ENCODE measurements around the gene EXOC3L4. TPM values are rescaled to one million over a fixed set of nuclear protein-coding genes. Genes with fewer than 3 reads are reported as not detected.
A peak's percentile ranks its signal among the peaks of the same experiment; 100 is the strongest.

Gene EXOC3L4
- total and polyA plus RNA-seq, 2 of the 8 experiments (the other 6 are each of a cell fraction or from before 2014, with no cell fraction given) = 0.45 to 0.57 TPM

GRCh38 chr14:103126873-103127304 is 32.4 kb downstream of the EXOC3L4 start (continued):
- TF ChIP-seq, protein P1, sequence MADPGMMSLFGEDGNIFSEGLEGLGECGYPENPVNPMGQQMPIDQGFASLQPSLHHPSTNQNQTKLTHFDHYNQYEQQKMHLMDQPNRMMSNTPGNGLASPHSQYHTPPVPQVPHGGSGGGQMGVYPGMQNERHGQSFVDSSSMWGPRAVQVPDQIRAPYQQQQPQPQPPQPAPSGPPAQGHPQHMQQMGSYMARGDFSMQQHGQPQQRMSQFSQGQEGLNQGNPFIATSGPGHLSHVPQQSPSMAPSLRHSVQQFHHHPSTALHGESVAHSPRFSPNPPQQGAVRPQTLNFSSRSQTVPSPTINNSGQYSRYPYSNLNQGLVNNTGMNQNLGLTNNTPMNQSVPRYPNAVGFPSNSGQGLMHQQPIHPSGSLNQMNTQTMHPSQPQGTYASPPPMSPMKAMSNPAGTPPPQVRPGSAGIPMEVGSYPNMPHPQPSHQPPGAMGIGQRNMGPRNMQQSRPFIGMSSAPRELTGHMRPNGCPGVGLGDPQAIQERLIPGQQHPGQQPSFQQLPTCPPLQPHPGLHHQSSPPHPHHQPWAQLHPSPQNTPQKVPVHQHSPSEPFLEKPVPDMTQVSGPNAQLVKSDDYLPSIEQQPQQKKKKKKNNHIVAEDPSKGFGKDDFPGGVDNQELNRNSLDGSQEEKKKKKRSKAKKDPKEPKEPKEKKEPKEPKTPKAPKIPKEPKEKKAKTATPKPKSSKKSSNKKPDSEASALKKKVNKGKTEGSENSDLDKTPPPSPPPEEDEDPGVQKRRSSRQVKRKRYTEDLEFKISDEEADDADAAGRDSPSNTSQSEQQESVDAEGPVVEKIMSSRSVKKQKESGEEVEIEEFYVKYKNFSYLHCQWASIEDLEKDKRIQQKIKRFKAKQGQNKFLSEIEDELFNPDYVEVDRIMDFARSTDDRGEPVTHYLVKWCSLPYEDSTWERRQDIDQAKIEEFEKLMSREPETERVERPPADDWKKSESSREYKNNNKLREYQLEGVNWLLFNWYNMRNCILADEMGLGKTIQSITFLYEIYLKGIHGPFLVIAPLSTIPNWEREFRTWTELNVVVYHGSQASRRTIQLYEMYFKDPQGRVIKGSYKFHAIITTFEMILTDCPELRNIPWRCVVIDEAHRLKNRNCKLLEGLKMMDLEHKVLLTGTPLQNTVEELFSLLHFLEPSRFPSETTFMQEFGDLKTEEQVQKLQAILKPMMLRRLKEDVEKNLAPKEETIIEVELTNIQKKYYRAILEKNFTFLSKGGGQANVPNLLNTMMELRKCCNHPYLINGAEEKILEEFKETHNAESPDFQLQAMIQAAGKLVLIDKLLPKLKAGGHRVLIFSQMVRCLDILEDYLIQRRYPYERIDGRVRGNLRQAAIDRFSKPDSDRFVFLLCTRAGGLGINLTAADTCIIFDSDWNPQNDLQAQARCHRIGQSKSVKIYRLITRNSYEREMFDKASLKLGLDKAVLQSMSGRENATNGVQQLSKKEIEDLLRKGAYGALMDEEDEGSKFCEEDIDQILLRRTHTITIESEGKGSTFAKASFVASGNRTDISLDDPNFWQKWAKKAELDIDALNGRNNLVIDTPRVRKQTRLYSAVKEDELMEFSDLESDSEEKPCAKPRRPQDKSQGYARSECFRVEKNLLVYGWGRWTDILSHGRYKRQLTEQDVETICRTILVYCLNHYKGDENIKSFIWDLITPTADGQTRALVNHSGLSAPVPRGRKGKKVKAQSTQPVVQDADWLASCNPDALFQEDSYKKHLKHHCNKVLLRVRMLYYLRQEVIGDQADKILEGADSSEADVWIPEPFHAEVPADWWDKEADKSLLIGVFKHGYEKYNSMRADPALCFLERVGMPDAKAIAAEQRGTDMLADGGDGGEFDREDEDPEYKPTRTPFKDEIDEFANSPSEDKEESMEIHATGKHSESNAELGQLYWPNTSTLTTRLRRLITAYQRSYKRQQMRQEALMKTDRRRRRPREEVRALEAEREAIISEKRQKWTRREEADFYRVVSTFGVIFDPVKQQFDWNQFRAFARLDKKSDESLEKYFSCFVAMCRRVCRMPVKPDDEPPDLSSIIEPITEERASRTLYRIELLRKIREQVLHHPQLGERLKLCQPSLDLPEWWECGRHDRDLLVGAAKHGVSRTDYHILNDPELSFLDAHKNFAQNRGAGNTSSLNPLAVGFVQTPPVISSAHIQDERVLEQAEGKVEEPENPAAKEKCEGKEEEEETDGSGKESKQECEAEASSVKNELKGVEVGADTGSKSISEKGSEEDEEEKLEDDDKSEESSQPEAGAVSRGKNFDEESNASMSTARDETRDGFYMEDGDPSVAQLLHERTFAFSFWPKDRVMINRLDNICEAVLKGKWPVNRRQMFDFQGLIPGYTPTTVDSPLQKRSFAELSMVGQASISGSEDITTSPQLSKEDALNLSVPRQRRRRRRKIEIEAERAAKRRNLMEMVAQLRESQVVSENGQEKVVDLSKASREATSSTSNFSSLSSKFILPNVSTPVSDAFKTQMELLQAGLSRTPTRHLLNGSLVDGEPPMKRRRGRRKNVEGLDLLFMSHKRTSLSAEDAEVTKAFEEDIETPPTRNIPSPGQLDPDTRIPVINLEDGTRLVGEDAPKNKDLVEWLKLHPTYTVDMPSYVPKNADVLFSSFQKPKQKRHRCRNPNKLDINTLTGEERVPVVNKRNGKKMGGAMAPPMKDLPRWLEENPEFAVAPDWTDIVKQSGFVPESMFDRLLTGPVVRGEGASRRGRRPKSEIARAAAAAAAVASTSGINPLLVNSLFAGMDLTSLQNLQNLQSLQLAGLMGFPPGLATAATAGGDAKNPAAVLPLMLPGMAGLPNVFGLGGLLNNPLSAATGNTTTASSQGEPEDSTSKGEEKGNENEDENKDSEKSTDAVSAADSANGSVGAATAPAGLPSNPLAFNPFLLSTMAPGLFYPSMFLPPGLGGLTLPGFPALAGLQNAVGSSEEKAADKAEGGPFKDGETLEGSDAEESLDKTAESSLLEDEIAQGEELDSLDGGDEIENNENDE (IDR thresholded peaks at IDR 0.05; ENCODE audit: insufficient replicate concordance, low read length) = no peak
- TF ChIP-seq TEAD4 (IDR thresholded peaks at IDR 0.05; ENCODE audit: low read depth, low read length) = no peak
- TF ChIP-seq, protein P2, sequence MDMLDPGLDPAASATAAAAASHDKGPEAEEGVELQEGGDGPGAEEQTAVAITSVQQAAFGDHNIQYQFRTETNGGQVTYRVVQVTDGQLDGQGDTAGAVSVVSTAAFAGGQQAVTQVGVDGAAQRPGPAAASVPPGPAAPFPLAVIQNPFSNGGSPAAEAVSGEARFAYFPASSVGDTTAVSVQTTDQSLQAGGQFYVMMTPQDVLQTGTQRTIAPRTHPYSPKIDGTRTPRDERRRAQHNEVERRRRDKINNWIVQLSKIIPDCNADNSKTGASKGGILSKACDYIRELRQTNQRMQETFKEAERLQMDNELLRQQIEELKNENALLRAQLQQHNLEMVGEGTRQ (IDR thresholded peaks at IDR 0.05; ENCODE audit: low read length) = no peak
- TF ChIP-seq RBBP5 (IDR thresholded peaks at IDR 0.05; ENCODE audit: borderline replicate concordance, low read depth, low read length) = peak; percentile 18; the same call in 1 of the 2 replicates
- no peak for TF ChIP-seq SP2 (IDR thresholded peaks at IDR 0.05; ENCODE audit: low read length)
- TF ChIP-seq, protein P3, sequence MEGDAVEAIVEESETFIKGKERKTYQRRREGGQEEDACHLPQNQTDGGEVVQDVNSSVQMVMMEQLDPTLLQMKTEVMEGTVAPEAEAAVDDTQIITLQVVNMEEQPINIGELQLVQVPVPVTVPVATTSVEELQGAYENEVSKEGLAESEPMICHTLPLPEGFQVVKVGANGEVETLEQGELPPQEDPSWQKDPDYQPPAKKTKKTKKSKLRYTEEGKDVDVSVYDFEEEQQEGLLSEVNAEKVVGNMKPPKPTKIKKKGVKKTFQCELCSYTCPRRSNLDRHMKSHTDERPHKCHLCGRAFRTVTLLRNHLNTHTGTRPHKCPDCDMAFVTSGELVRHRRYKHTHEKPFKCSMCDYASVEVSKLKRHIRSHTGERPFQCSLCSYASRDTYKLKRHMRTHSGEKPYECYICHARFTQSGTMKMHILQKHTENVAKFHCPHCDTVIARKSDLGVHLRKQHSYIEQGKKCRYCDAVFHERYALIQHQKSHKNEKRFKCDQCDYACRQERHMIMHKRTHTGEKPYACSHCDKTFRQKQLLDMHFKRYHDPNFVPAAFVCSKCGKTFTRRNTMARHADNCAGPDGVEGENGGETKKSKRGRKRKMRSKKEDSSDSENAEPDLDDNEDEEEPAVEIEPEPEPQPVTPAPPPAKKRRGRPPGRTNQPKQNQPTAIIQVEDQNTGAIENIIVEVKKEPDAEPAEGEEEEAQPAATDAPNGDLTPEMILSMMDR (IDR thresholded peaks at IDR 0.05; ENCODE audit: control extremely low read depth in 1 of 3, insufficient read depth in 1 of 3, low read depth in 1 of 3, low read length in 3 of 3) = peak in 2 of 3 experiments; percentile 36 to 87; a peak in 3 of 4 replicates
- TF ChIP-seq TCF12 (IDR thresholded peaks at IDR 0.05; ENCODE audit: low read depth, low read length) = peak; percentile 46; the same call in 1 of the 2 replicates

All from H1 (cell line).